ENCODE data around the gene DEXI. TPM values are rescaled to one million over a fixed set of nuclear protein-coding genes. Genes with fewer than 3 reads are reported as not detected.

The DEXI gene
- total and polyA plus RNA-seq, 9 of the 15 experiments (the other 6 are each of a cell fraction or from before 2014, with no cell fraction given) = 2.9 to 40.1 (median 22.0) TPM

- TF ChIP-seq, protein P1, sequence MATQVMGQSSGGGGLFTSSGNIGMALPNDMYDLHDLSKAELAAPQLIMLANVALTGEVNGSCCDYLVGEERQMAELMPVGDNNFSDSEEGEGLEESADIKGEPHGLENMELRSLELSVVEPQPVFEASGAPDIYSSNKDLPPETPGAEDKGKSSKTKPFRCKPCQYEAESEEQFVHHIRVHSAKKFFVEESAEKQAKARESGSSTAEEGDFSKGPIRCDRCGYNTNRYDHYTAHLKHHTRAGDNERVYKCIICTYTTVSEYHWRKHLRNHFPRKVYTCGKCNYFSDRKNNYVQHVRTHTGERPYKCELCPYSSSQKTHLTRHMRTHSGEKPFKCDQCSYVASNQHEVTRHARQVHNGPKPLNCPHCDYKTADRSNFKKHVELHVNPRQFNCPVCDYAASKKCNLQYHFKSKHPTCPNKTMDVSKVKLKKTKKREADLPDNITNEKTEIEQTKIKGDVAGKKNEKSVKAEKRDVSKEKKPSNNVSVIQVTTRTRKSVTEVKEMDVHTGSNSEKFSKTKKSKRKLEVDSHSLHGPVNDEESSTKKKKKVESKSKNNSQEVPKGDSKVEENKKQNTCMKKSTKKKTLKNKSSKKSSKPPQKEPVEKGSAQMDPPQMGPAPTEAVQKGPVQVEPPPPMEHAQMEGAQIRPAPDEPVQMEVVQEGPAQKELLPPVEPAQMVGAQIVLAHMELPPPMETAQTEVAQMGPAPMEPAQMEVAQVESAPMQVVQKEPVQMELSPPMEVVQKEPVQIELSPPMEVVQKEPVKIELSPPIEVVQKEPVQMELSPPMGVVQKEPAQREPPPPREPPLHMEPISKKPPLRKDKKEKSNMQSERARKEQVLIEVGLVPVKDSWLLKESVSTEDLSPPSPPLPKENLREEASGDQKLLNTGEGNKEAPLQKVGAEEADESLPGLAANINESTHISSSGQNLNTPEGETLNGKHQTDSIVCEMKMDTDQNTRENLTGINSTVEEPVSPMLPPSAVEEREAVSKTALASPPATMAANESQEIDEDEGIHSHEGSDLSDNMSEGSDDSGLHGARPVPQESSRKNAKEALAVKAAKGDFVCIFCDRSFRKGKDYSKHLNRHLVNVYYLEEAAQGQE (IDR thresholded peaks at IDR 0.05; ENCODE audit: borderline replicate concordance) = peak; percentile 79
- TF ChIP-seq, protein P1 (CRISPR knock-in tag; IDR thresholded peaks at IDR 0.05; ENCODE audit: low read depth) = no peak
- TF ChIP-seq ZFP36 (IDR thresholded peaks at IDR 0.05; ENCODE audit: low read depth, low read length, partially characterized antibody) (peak; percentile 22), ESRRA (IDR thresholded peaks at IDR 0.05; ENCODE audit: borderline replicate concordance, low read depth) (peak; percentile 38; the same call in 1 of the 2 replicates), STAG1 (CRISPR knock-in tag; IDR thresholded peaks at IDR 0.05; ENCODE audit: borderline replicate concordance) (peak; percentile 81; the same call in 1 of the 2 replicates), RBM14 (IDR thresholded peaks at IDR 0.05; ENCODE audit: borderline replicate concordance, insufficient read depth, low read depth, low read length) (no peak), NFIC (IDR thresholded peaks at IDR 0.05) (peak; percentile 31; the same call in 1 of the 2 replicates), CTBP1 (IDR thresholded peaks at IDR 0.05; ENCODE audit: borderline replicate concordance) (peak; percentile 50; the same call in 1 of the 2 replicates), ZKSCAN1 (IDR thresholded peaks at IDR 0.05; ENCODE audit: low read depth, low read length) (0 out of 2 replicates have a peak, but pooled peaks have one; percentile 43), ZNF384 (IDR thresholded peaks at IDR 0.05; ENCODE audit: low read depth, low read length) (peak; percentile 13; the same call in 1 of the 2 replicates), CEBPG (CRISPR knock-in tag; IDR thresholded peaks at IDR 0.05) (0 out of 2 replicates have a peak, but pooled peaks have one; percentile 25), CEBPG (tag; conservative IDR thresholded peaks at IDR 0.05 in 1 of 2, IDR thresholded peaks at IDR 0.05 in 1 of 2) (peak; percentile 24 to 63; a peak in 2 of 4 replicates), ATF1 (CRISPR knock-in tag; IDR thresholded peaks at IDR 0.05) (no peak), ATF1 (tag; IDR thresholded peaks at IDR 0.05) (peak; percentile 72), ATF7 (IDR thresholded peaks at IDR 0.05) (peak; percentile 47; the same call in 1 of the 2 replicates), SMC3 (conservative IDR thresholded peaks at IDR 0.05; ENCODE audit: insufficient read depth, low read depth, low read length) (peak; percentile 88), CREM (IDR thresholded peaks at IDR 0.05; ENCODE audit: low read depth) (peak; percentile 79), RBM39 (optimal IDR thresholded peaks at IDR 0.05; ENCODE audit: low read depth, low read length) (no peak), CEBPB (tag; IDR thresholded peaks at IDR 0.05) (peak; percentile 57), CC2D1A (IDR thresholded peaks at IDR 0.05) (0 out of 2 replicates have a peak, but pooled peaks have one; percentile 27)
Observed at GRCh38 chr16:10918294-10919002, 23.8 kb downstream of the DEXI start (continued).

All from K562 (cell line).